K562 (cell line): ENCODE results near the gene SPATA45. TPM values are rescaled to one million over a fixed set of nuclear protein-coding genes. Genes with fewer than 3 reads are reported as not detected.

Experiments used
- TEAD4 ChIP-seq, 2 experiments: sonication (generic) in 1 of 2; formaldehyde crosslinking in 1 of 2; IDR thresholded peaks; 2 replicates each; pipeline versions ENCODE4 v1.6.1 to v1.8.0; 2012 to 2022; ENCODE audit warnings: borderline replicate concordance in 1 of 2, inconsistent platforms in 1 of 2, low read length in 1 of 2, mild to moderate bottlenecking in 1 of 2, missing genetic modification reagents in 1 of 2
- ZBTB43 ChIP-seq: sonication (generic); formaldehyde crosslinking; IDR thresholded peaks from 2 replicates; pipeline ENCODE4 v1.8.0; 2023; ENCODE audit warnings: mild to moderate bottlenecking, missing genetic modification reagents
- ZFP36 ChIP-seq: fragments of 150-350 bp; IDR thresholded peaks from 2 replicates; pipeline ENCODE4 v1.6.1; 2018; ENCODE audit warnings: low read length, low read depth; ENCODE audit not compliant: partially characterized antibody
- ZNF124 ChIP-seq: sonication (generic); formaldehyde crosslinking; IDR thresholded peaks from 2 replicates; pipeline ENCODE4 v1.8.1; 2022; ENCODE audit warnings: missing genetic modification reagents
- ZNF318 ChIP-seq, 2 experiments: fragments of 450-650 bp; IDR thresholded peaks; 2 replicates each; pipeline ENCODE4 v1.6.1; 2016; ENCODE audit warnings: mild to moderate bottlenecking in 2 of 2, borderline replicate concordance in 1 of 2, low read depth in 1 of 2, moderate library complexity in 1 of 2
- ZNF696 ChIP-seq: fragments of 250-450 bp; sonication (Bioruptor Pico); conservative IDR thresholded peaks from 2 replicates; pipeline ENCODE4 v1.4.0; 2020; ENCODE audit warnings: mild to moderate bottlenecking, moderate library complexity
- polyA plus RNA-seq, 8 experiments: library from polyadenylated mRNA; depleted of rRNA in 4 of 8; stranded (reverse) in 5 of 8; unstranded in 3 of 8; fragments of >200 nt; fragmentation: Nextera tagmentation in 2 of 8; fragmentation: Illumina TruSeq in 1 of 8; extraction: Ambion mirVana in 2 of 8; extraction: Trizol in 1 of 8; gene quantifications; 2 replicates each; pipeline versions ENCODE4 v1.2.1 to v1.2.3, GENCODE V29; 2011 to 2014; ENCODE audit warnings: inconsistent platforms in 1 of 8, missing spikeins in 1 of 8
- total RNA-seq, 7 experiments: library from RNA; depleted of rRNA in 6 of 7; stranded (reverse); fragments of >200 nt in 6 of 7; fragmentation: Illumina TruSeq in 2 of 7; extraction: Trizol in 2 of 7; gene quantifications; 2 replicates each; pipeline versions ENCODE4 v1.2.1 to v1.2.3, GENCODE V29; 2011 to 2021; ENCODE audit warnings: low replicate concordance in 1 of 7

Gene SPATA45
- total and polyA plus RNA-seq, 9 of the 15 experiments (the other 6 are each of a cell fraction or from before 2014, with no cell fraction given): 0.18 TPM; not detected in 8

DNA sequence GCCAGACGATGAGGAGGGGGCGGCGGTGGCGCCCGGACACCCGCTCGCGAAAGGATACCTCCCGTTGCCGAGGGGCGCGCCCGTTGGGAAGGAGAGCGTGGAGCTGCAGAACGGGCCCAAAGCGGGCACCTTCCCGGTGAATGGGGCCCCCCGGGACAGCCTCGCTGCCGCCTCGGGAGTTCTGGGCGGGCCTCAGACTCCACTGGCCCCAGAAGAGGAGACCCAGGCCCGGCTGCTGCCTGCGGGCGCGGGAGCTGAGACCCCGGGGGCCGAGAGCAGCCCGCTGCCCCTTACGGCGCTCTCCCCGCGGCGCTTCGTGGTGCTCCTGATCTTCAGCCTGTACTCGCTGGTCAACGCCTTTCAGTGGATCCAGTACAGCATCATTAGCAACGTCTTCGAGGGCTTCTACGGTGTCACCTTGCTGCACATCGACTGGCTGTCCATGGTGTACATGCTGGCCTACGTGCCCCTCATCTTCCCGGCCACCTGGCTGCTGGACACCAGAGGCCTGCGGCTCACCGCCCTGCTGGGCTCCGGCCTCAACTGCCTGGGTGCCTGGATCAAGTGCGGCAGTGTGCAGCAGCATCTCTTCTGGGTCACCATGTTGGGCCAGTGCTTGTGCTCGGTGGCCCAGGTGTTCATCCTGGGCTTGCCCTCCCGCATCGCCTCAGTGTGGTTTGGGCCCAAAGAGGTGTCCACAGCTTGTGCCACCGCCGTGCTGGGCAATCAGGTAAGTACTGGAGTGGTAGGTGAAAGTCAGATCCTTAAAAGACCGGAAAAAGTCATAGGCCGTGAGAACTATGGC, 11.2 kb upstream of the SPATA45 start (continued):
- TF ChIP-seq ZNF696 (CRISPR knock-in tag) (no peak), TEAD4 (IDR thresholded peaks at IDR 0.05; ENCODE audit: low read length) (peak; percentile 17; the same call in 1 of the 2 replicates), TEAD4 (CRISPR knock-in tag; IDR thresholded peaks at IDR 0.05; ENCODE audit: borderline replicate concordance) (no peak), ZBTB43 (CRISPR knock-in tag) (peak; percentile 28; the same call in 1 of the 2 replicates), ZNF318 (IDR thresholded peaks at IDR 0.05; ENCODE audit: borderline replicate concordance in 1 of 2, low read depth in 1 of 2) (no peak), ZNF124 (CRISPR knock-in tag) (0 out of 2 replicates have a peak, but pooled peaks have one; percentile 26), ZFP36 (no peak)
- TF ChIP-seq, all 486 proteins: peak for 40
